RPMI8226 (cell line): ENCODE results near the gene YWHAG.
"Not testable (repeated sequence)": the region's sequence is repeated elsewhere in the genome, so short reads cannot be mapped to it uniquely, and the experiment has no call there.

ENCODE experiments used
- DNase-seq: peaks from one replicate; pipeline ENCODE4 v3.0.0-alpha.2; 2015

YWHAG gene

GRCh38 chr7:76292911-76293310, 65.9 kb downstream of the YWHAG start:
- DNase-seq: not testable (repeated sequence)

- no peak for DNase-seq
These were observed 66.6 kb downstream of the YWHAG start for GRCh38 chr7:76292213-76292573.

DNA sequence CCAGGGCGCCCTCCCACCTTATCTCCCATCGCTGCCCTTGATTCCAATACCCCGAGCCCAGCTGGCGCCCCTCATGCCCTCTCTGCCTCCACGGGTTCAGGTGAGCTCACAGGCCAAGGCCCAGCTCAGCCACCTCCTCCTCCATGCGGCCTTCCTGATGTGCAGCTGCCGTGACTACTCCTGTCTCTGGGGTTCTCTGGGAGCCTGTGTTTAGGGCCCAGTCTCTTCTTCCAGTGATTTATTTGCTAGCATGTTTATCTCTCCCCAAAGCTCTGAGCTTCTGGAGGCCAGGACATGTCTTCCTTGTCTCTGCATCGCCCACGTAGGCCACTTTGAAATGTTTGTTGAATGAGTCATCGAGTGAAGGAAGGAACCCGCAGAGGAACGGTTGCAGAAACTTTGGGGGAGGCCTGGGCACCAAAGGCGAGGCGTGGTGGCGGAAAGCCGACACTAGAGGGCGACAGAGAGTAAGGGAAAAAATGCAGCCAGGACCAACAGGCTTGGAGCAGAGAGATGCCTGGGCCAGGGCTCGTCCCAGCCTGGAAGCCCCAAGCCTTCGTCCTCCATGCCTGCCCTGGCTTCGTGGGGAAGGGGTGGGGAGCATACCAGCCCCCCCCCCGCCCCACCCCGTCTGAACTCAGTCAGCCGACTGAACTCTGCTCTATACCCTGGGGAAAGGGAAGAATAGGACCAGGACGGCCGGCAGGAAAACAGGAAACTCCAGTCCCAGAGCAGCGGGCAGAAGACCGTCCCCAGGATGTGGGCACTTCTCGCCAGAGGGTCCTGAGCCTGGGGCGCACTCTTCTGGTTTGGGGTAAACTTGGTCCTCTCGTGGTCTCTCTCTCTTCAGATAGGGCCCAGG, 67.2 kb downstream of the YWHAG start:
- peak; percentile 85 for DNase-seq

GRCh38 chr7:76290847-76291350, 67.9 kb downstream of the YWHAG start:
- DNase-seq: not testable (repeated sequence)

- DNase-seq: no peak
These were observed 71.9 kb downstream of the YWHAG start for GRCh38 chr7:76286842-76287403.

- no peak for DNase-seq
These were observed 73.0 kb downstream of the YWHAG start for GRCh38 chr7:76285604-76286374.

DNA sequence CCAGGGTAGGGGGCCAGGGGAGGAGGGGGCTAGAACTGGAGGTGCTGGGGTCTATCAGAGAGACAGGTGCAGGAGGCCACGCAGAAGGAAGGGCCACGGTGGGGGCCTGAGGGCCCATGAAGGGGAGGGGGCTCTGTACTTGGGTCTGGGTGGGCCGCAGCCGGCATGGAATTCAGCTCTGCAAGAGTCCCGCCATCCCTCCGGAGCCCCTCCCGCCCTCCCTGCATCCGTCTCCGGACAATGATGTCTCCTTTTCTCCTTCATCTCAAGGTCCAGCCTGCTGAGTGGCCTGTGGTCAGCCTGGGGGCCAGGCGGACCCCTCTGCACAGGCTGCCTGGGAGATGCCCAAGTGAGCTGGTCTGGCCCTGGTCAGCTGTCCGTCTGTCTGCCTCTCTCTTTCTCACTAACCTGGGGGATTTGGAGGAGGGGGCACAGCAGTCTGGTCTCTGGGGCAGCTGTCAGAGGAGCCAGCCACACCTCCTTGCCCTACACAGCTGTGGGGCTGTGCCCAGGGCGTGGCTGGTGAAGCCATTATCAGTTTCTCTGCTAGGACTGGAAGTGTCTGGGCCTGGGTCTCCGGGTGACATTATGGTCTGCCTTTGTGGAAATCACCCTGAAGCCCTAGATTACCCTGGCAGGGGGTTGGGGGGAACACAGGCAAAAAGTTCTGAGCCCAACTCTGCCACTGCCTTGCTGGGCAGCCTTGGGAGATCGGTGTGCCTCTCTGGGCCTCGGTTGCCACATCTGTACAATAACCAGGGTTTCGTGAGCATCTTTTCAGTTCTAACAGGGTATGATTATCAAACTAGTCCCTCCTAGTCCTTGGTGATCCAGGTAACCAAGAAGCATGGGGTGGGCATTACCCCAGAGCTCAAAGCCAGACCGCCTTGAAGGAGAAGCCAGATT, 75.3 kb downstream of the YWHAG start:
- no peak for DNase-seq

GRCh38 chr7:76282344-76283253, 76.2 kb downstream of the YWHAG start:
- no peak for DNase-seq

DNA sequence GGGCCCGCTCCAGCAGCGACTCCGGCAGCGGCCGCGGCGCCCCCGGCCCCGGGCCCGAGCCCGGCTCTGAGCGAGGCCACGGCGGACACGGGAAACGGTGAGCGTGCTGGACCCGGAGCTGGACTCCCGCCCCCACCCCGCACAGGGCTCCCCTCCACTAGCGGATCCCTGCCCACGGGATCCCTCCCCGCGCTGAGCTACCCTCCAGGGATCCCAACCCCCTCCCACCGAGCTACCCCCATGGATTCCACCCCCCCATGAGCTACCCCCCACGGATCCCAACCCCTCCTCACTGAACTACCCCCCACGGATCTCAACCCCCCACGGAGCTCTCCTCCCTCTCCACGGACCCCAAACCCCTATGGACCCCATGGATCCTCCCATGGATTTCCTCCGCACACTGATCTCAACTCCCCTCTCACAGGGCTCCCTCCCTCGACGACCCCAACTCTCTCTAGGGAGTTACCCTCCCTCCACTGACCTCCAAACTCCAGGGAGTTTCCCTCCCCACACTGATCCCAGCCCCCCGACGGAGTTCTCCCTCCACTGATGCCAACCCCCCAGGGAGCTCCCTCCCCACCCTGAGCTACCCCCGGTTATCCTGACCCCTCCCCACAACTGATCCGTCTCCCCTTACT, 77.0 kb downstream of the YWHAG start:
- no peak for DNase-seq

- DNase-seq: no peak
These were observed 77.6 kb downstream of the YWHAG start for GRCh38 chr7:76281006-76281705.

- no peak for DNase-seq
These were observed 78.4 kb downstream of the YWHAG start for GRCh38 chr7:76280408-76280807.

DNA sequence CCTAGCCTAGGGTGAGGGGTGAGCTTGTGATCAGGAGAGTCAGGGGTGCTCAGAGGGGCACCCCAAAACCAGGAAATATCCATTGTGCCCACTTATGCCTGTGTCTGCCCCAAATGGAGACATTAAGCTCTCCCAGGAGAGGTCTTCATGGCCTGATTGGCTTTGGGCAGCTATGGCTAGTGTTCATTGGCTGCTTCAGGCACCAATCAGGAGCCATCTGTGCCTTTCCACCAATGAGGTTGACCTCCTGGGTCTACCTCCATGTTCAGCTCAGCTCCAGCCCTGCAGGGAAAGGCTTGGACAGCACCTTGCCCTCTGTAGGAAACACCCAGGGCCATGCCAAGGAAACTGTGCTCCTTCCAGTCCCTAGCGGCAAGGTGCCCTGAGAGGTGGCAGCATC, 80.3 kb downstream of the YWHAG start:
- DNase-seq: peak; percentile 33
